PFSK-1 (cell line): ENCODE results near the gene ENPP1.

Experiments used
- POLR2AphosphoS5 ChIP-seq: IDR thresholded peaks from 2 replicates; pipeline ENCODE4 v1.6.1; 2012; ENCODE audit warnings: low read depth, mild to moderate bottlenecking, control low read depth, low read length, moderate library complexity
- SIN3A ChIP-seq: IDR thresholded peaks from 2 replicates; pipeline ENCODE4 v1.6.1; 2012; ENCODE audit warnings: mild to moderate bottlenecking, low read length, moderate library complexity, borderline replicate concordance; ENCODE audit not compliant: insufficient read depth

- TF ChIP-seq SIN3A (no peak), POLR2AphosphoS5 (no peak)
Measured at GRCh38 chr6:131917318-131917717, 109.5 kb downstream of the ENPP1 start.
